Measurements from ENCODE around the gene SPATA9.

- TF ChIP-seq EZH2 (IDR thresholded peaks at IDR 0.05; ENCODE audit: borderline replicate concordance, low read length) (no peak), CTCF (conservative IDR thresholded peaks at IDR 0.05 in 1 of 2, IDR thresholded peaks at IDR 0.05 in 1 of 2; ENCODE audit: extremely low read depth in 1 of 2, insufficient read depth in 1 of 2, low read depth in 1 of 2, low read length in 2 of 2) (no peak)
Observed at GRCh38 chr5:95647886-95648860, 34.6 kb downstream of the SPATA9 start.

Data from mammary epithelial cell (primary cell).